Activated CD4-positive, alpha-beta T cell treated with anti-CD3 and anti-CD28 coated beads, Interleukin-10, Interleukin-2, amounts not matched to agents 100 ng/mL and 50 ng/mL, durations not matched to agents 16 hours and 8 hours (primary cell): Measurements from ENCODE around the gene ZNF618.

Experiments used
- DNase-seq: peaks from one replicate; pipeline ENCODE4 v3.0.0-alpha.2; 2020

ZNF618 gene

DNA sequence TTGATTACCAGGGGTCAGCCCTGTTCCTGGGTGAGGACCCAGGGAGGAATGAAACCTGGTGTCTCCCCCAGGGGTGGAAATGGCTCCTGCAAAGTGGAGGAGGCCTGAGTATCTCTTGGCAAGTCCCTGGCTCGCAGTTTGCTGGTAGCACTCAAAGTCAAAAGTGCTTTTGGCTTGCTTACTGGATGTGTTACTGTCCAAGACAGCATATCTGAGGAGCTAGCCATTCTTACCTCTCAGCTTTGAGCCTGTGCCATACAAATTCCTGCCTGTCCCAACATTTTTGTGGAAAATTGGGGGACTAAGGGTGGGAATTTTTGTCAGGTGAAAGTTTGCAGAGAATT, 9.9 kb downstream of the ZNF618 start:
- no peak for DNase-seq

DNA sequence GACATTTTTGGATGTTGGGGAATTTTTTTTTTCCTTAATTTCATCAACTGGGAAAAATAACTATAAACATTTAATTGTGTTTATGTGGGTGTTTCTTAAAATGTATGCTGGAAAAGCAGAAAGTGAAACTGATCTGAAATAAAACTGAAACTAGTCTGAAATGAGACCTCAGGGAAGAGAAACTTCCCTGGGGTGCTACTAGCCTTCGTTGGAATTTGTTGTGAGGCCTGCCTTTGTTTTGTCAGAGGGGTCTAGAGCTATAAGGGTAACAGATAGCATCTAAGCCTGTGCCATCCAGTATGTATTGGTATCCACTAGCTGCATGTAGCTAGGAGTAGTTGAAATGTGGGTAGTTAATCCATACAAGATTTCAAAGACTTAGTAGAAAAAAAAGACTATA, 10.4 kb downstream of the ZNF618 start:
- DNase-seq = peak; percentile 21

DNA sequence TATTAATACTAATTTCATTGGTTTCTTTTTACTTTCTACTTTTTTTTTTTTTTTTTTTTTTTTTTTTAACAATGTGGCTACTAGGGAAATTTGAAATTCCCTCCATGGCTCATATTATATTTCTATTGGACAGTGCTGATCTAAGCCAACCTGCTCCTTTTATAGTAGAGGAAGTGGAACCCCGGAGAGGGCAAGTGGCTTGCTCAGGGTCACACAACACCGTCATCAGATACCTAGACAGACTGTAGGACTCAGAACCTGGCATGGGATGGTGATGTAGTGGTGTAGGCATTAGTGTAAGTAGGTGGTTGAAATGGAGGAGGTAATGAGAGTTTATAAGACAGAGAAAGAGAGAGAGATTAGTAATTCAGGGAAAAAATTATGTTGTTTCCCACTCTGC, 10.8 kb downstream of the ZNF618 start:
- DNase-seq = no peak

DNA sequence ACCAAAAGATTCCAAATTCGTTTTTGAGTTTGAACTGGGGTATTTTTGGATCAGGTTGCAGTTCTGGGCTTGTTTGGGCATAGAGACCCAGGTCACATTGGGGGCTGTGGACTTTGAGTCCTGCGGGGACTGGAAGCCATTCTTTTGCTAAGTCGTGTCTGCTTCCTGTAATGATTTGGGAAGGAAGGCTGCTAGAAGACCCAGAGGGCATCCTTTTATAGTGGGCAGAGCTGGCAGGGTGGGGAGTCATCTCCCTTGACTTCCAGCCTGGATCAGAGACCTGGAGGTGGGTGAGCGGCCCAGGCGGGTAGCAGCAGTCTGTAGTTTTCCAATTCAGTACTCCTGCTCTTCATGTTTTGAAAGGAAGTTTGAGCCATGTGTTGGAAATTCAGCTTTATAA, 11.3 kb downstream of the ZNF618 start:
- no peak for DNase-seq

DNA sequence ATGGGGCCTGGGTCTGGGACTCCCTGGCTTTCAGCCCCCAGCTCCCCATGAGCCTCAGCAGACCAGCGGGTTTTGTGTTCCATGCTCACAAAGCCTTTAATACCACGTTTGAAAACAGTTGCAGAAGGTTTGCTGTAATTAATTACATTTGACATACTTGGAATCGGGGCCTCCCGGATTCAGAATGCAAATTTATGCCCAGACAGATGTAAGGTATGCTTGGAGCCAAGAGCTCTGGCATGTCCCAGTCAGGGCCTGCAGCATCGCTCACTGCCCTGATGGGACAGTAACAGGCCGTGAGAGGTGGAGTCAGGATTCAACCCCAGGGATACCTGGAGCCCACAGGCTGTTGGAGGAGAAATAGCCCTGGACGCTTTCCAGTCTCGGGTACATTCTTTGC, 12.2 kb downstream of the ZNF618 start:
- DNase-seq = no peak

DNA sequence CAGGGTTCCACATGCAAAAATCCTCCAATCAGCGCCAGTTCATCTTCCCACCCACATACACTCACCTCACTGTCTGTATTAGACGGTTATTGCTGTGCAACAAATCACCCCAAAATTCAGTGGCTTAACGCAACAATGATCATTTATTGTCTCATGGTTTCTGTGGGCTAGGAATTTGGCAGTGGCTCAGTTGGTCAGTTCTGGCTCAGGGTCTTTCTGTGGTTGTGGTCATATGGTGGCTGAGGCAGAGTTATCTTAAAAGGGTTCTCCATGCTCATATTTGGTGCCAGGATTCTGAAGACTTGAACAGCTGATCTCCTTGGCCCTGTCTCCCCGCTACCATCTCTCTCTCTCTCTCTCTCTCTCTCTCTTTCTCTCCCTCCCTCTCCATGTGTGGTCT, 12.9 kb downstream of the ZNF618 start:
- no peak for DNase-seq

DNA sequence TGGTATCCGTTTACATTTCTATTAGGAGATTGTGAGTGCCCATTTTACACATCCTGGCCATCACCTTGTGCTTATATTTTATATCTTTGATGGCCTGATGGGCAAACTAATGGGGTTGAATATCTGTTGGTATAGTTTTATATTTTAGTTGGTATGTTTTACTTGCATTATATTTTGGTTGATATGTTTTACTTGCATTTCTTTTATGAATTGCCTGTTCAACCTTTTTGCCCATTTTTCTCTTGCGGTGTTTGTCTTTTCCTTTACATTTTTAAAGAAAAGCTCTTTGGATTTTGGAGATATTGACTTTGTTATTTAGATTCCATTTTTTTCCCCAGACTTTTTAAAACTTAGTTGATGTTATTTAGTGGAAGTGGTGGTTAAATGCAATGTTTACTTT, 14.6 kb downstream of the ZNF618 start:
- DNase-seq = no peak

DNA sequence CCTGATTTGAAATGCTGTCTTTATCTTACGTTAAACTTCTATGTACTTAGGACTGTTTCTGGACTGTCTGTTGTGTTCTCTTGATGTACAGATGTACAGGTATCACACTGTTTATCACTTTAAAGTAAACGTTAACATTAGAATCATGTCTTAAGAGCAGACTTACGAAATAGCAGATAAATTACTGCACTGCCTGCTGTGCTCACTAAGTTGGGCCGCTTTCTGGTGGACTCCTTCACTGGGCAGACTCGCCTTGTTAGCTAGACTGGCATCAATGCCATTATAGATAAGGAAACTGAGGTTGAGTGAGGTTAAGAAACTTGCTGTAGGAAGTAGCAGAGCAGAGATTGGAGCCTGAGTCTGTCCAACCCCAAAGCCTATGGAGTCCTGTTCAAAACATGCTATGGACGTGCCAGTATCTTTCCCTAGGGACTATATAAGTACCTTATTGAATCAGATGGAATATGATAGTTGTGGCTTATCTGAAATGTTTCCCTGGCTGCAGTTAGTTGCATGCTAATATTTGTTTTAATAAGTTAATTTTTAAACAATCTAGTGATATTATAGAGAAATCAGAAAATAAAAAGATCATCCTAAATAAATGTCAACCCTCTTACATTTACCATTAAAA, 16.9 kb downstream of the ZNF618 start:
- no peak for DNase-seq

DNA sequence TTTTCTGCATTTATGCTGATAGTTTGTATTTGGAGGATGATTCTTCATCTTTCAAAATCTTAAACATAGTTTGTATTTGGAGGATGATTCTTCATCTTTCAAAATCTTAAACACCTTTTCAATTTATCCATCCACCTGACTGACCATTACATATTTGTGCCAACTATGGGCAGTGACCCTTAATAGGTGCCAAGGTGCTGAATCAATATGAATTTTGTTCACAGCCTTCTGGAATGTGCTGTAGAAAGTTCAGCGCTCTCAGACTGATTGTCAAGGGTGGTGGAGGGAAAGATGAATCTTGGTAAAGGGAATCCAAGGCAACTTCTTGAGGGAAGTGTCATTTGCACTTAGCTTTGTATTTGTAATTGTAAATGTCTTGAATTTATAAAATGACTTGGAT, 18.1 kb downstream of the ZNF618 start:
- DNase-seq = no peak

DNA sequence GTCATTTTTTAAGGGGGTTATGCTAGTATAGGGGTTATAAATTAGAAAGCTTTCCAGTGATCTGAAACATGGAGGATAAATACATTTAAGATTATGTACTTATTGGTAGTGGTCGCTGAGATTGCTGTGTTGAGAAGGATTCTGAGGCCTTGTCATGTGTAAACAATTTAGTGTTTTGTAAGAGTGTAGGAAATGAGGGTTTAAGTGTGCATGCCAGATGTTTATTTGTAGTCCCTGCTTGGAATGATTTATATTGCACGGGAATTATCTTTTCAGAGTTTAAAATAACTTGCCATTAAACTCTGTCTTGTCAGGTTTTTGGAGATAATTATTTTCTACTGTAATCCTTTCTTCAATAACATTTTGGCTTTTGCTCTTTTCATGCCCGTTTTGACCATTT, 19.4 kb downstream of the ZNF618 start:
- no peak for DNase-seq

DNA sequence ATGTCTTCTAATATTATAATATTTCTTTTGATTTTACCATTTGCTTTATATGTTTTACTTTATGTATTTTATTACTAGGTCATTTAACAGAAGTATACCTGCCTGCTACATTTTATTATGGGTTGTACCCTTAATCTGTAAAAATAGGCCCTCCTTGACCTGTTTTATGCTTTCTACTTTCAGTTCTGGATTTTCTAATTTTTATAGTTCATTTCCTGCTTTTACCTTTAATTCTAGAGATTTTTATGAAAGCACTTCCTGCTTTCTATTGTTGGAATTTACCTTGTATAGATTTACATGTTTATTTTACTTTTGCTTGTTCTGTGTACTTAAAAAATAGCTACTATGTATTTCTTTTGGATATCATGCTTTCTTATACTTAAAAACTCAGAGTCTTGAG, 20.6 kb downstream of the ZNF618 start:
- DNase-seq = no peak

DNA sequence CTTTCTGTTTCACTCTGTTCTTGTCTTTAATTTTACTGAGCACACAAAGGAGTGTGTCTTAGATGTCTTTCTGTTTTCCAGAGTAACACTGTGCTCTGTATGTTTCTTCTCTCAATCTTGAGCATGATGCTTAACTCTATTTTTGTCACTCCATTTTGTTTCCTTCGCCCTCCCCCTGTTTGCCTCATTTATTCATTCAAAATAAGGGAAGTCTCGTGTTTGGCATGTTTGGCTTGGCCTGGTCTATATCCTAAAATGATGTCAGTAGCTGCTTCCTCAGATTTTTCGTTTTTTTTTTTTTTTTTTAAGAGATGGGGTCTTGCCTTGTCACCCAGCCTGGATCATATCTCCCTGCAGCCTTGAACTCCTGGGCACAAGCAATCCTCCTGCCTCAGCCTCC, 22.0 kb downstream of the ZNF618 start:
- DNase-seq = no peak

DNA sequence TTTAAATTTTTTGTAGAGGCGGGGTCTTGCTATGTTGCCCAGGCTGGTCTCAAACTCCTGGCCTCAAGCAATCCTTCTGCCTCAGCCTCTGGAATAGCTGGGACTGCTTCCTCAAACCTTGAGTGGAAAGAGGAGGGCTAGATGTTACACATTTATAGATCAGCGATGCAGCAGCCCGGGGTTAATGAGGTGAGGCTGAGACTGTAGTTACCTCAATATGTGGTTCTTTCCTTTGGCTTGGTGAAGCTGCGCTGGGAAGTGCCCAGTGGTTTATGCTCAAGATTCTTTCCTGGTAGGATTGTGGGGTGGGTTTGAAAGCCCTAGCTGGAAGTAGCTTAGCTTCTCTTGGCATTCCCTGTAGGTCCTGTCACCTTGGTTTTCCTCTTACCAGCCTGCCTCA, 22.5 kb downstream of the ZNF618 start:
- no peak for DNase-seq

DNA sequence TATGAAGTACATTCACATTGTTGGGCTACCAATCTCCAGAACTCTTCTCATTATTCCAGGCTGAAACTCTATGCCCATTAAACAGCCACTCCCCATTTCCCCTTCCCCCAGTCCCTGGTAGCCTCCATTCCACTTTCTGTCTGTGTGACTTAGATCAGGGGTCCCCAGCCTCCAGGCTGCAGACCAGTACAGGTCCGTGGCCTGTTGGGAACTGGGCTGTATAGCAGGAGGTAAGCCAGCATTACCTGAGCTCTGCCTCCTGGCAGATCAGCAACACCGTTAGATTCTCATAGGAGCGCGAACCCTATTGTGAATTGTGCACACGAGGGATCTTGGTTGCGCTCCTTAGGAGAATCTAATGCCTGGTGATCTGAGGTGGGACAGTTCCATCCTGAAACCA, 23.1 kb downstream of the ZNF618 start:
- no peak for DNase-seq

DNA sequence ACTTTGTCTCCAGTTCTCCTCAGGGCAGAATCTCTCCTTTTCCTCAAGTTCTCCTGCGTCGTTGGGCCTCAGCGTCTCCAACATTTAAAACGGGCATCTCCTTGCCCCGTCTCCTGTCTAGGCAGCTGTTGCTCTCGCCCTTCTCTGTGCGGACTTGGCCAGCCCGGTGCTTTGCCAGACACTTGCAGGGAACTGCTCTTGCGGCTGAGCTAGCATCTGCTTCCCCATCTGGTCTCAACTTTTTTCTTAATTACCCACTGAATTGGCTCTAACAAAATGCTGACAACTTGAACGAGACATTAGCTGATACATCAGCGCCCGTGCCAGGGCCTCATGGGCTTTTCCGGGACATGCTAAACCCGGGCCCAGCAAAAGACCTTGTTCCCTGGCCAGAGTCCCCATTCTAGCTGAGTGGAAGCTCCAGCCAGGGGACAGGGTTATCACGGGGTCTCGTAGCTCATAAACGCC, 25.1 kb downstream of the ZNF618 start:
- no peak for DNase-seq

DNA sequence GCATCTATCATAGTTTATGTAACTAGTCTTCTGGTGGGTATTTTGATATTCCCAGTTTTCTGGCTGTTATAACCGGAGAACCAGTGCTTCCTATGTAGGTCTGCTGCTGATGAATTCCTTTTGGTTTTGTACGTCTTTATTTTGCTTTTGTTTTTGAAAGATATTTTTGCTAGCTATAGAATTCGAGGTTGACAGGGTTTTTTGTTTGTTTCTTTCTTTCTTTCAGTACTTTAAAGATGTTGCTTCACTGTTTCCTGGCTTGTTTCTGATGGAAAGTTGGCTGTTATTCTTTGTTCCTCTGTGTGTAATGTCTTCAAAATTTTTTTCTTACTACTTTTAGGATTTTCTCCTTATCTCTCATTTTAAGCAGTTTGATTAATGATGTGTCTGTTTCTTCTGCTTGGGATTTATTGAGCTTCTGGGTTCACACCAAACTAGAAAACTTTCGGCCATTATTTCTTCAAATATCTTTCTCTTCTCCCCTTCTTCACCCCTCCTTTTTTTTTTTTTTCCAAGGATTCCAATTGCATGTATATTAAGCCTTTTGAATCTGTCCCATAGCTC, 27.5 kb downstream of the ZNF618 start:
- no peak for DNase-seq

DNA sequence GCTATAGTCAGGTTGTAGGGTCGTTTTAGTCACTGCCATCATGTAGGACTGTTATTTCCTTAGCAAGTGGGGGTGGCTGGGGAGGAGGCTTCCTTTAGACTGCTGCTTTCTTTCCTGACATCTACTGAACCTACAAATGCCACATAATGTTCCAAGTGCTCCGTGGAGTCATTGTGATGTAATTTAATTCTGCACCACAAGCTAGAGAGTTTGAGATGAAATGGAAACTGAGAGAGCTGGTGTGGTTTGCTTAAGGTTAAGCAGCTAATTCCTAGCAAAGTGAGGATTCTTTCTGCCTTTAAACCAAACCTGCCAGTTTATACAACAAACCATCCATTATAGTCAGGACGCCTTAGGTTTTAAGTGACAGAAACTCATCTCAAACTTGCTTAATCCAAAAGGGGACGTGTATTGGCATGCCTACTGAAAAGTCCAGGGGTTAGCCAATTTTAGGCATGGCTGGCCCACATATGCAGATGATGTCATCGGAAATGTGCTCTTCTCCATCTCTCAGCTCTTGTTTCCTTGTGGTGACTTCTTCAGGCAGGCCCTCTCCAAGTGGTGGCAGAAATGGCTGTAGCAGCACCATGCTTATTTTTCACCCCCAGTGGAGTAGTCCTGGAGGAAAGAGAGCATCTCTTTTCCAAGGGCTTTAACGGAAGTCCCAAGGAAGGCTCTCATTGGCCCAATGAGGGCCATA, 30.5 kb downstream of the ZNF618 start:
- DNase-seq = no peak

DNA sequence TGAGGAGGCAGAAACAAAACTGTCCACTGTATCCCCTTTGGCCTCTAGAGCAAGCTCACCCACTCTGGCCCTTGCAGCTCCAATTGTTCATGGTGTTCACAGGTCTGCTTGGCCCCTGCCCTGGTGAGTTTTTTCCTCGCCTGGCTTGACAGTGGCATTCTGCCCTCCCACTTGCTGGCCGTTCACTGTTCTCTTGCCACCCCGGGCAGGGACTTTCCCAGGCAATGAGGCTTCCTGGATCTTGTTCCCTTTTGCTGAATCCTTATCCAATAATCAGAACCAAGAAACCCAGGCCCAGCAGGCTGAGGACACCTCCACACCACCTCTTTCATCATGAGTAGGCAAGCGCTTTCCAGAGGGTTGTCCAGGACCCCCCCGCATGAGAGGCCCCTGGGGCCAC, 31.2 kb downstream of the ZNF618 start:
- DNase-seq = no peak

DNA sequence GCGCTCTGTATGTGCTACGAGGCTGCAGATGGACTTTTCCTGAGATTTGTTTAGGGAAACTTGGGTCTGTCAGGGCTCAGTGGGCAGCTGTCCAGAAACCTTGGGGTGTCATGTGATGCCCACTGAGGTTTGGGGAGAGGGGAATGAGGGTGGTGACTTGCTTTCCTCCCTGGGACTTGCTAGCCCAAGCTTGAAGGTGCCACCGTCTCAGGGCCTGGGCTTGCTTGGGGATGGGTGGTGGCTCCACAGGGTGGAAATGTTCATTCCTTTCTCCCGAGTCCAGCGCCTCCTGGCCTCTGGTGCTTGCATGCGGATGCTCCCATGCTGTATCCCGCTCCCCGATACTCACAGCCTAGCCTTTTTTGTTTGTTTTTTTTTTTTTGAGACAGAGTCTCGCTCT, 33.3 kb downstream of the ZNF618 start:
- no peak for DNase-seq

DNA sequence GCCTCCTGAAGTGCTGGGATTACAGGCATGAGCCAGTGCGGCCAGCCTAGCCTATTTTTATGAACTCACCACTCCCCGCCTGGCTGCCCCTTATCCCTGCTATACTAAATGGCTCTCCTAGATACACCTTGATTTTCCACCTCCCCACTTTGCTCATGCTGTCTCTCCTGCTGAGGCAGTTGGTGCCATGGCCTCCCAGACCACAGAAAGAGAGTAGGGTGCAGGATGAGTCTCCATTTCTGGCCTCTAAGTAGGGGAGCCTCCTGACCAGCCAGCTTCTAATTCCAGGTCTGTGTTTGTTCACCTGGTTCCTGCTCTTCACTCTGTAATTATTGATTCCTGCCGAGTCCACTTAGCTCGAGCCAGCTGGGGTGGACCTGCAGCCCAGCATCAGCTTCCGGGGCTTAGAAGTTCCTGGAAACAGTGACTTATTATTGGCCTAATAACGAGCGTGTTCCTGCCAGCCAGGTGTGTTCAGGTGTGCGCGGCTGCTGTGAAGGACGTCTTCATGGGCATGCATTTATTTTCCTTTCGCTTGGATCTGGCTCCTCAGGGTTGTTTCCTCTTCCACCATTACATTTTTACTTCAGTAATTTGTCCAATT, 34.0 kb downstream of the ZNF618 start:
- no peak for DNase-seq

DNA sequence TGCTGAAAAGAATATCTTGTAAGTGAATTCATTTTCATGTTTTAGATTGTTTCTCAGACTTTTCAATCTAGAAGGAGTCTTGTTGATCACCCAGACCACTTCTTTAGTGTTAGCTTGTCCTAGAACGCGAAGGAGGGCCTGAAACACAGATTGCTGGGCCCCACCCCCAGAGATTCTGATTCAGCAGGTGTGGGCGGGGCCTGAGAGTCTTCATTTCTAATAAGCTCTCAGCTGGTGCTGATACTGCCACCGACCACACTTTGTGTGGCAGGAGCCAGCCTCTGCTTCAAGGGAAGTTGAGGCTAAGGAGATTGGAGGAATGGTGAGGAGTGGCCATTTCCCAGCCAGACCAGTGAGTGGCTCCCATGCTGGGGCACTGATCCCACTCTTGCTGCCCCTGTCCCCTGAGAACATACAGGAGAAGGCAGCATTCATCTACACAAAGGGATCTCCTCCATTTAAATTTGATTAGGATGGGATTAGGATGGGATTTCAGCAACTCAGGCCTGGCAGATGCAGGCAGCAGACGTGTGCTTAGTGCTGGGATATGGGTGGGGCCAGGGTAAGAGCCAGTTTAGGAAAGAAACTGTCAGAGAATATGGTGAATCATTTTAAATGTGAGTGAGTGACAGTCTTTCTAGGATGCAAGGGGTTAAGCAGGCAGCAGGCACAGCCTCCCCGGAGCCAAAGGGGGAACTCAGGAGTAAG, 35.9 kb downstream of the ZNF618 start:
- DNase-seq = no peak

DNA sequence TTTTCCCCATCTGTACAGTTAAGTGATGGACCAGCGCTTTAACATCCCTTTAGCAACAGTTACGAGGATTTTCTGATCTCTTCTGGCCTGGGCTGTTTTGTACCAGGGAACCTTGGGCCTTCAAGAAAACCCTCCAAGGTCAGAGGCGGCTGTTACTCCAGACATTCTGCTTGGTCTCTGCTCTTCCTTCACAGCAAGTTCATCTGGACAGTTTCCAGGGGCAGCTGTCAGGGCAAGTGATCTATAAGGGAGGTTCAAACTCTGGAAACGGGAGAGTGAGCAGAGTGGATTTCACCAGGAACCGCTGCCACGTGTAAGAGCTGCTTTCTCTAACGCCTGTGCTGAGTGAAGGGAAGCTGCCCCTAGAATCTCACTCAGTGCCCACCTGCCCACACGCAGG, 36.7 kb downstream of the ZNF618 start:
- no peak for DNase-seq

DNA sequence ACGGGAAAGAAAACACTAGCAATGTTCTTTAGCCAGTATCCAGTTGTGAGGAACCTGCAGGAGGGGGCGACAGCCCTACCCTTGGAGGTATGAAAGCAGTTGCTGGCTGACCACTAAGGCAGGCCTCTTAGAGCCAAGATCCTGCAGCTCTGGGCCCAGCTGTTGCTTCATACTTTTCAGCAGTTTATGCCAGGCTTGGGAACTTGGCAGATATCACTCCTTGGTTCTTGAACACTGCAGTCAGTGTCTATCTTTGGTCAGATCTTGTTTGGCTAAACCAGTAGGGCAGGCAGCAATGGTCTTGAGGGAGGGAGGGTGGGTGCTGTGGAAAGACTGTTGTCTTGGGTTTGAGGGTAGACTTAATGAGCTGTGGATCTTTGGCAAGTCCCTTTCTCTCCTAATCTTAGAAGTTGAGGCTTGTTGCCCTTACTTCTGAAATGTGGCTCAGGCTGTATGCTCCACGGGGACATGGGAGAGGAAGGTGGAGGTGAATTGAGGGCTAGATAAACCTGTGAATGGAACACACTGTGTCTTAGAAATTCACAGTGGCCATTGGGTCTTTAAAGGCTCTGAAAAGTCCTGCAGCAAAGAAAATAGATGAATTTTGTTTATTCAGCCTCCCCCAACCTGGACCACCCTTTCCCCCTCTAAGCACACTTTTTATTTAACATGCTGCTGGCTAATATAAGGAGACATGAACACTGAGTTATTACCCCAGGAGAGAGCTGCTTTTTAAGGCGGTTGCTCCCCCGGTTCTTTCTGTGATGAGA, 37.5 kb downstream of the ZNF618 start:
- no peak for DNase-seq
